NB4 (cell line): Measurements from ENCODE around the gene CD4.

Experiments
- DNase-seq: peaks from one replicate; pipeline ENCODE4 v3.0.0; 2010; ENCODE audit warnings: low read depth
- H3K4me3 ChIP-seq: one replicate; pipeline ENCODE4 v1.5.1; 2011; ENCODE audit warnings: mild to moderate bottlenecking, low read depth, low read length, moderate library complexity
- MAX ChIP-seq: IDR thresholded peaks from 2 replicates; pipeline ENCODE4 v1.6.1; 2011; ENCODE audit warnings: low read depth, low read length
- MYC ChIP-seq: IDR thresholded peaks from 2 replicates; pipeline ENCODE4 v1.6.1; 2011; ENCODE audit warnings: low read depth, low read length
- POLR2A ChIP-seq: IDR thresholded peaks from 2 replicates; pipeline ENCODE4 v1.6.1; 2011; ENCODE audit warnings: mild to moderate bottlenecking; ENCODE audit not compliant: insufficient read length; ENCODE audit errors: extremely low read depth
- TF ChIP-seq, protein P1 (sequence below): IDR thresholded peaks from one replicate; pipeline ENCODE4 v1.5.1; 2012; ENCODE audit warnings: low read depth, low read length

CD4 gene

GRCh38 chr12:6769666-6770065 lies 19.7 kb upstream of the CD4 start:
- H3K4me3 ChIP-seq: no peak overlapping the region
- DNase-seq: no peak
- TF ChIP-seq, protein P1, sequence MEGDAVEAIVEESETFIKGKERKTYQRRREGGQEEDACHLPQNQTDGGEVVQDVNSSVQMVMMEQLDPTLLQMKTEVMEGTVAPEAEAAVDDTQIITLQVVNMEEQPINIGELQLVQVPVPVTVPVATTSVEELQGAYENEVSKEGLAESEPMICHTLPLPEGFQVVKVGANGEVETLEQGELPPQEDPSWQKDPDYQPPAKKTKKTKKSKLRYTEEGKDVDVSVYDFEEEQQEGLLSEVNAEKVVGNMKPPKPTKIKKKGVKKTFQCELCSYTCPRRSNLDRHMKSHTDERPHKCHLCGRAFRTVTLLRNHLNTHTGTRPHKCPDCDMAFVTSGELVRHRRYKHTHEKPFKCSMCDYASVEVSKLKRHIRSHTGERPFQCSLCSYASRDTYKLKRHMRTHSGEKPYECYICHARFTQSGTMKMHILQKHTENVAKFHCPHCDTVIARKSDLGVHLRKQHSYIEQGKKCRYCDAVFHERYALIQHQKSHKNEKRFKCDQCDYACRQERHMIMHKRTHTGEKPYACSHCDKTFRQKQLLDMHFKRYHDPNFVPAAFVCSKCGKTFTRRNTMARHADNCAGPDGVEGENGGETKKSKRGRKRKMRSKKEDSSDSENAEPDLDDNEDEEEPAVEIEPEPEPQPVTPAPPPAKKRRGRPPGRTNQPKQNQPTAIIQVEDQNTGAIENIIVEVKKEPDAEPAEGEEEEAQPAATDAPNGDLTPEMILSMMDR: no peak
- TF ChIP-seq POLR2A (no peak), MYC (no peak), MAX (no peak)

DNA sequence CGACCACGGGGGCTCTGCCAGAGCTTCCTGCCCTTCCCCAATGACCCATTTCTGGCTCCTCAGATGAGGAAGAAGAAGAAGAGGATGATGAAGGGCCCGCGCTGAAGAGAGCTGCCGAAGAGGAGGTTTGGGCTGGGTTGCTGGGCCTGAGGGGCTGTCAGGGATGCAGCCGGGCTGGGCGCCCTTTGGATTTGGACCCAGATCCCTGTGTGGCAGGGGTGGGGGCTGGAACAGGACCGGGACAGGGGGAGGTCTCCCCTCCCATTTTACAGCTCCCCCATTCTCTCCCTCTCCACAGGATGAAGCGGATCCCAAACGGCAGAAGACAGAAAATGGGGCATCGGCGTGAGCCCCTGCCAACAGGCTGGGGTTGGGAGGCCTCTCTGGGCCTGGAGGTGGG lies 19.2 kb upstream of the CD4 start:
- TF ChIP-seq POLR2A: no peak
- TF ChIP-seq MAX: no peak
- TF ChIP-seq, protein P1: no peak
- no peak for TF ChIP-seq MYC
- DNase-seq: no peak

GRCh38 chr12:6770600-6770999 lies 18.7 kb upstream of the CD4 start:
- H3K4me3 ChIP-seq: no peak overlapping the region
- TF ChIP-seq MYC (no peak), MAX (no peak), POLR2A (no peak)
- TF ChIP-seq, protein P1: no peak
- DNase-seq: no peak

More for the DNA sequence above, 19.2 kb upstream of the CD4 start:
- H3K4me3 ChIP-seq: no peak overlapping the region

GRCh38 chr12:6771091-6771495 lies 18.2 kb upstream of the CD4 start:
- TF ChIP-seq MYC: no peak
- TF ChIP-seq POLR2A: no peak
- TF ChIP-seq, protein P1: no peak
- TF ChIP-seq MAX: no peak
- H3K4me3 ChIP-seq: no peak overlapping the region
- DNase-seq: peak; percentile 53

DNA sequence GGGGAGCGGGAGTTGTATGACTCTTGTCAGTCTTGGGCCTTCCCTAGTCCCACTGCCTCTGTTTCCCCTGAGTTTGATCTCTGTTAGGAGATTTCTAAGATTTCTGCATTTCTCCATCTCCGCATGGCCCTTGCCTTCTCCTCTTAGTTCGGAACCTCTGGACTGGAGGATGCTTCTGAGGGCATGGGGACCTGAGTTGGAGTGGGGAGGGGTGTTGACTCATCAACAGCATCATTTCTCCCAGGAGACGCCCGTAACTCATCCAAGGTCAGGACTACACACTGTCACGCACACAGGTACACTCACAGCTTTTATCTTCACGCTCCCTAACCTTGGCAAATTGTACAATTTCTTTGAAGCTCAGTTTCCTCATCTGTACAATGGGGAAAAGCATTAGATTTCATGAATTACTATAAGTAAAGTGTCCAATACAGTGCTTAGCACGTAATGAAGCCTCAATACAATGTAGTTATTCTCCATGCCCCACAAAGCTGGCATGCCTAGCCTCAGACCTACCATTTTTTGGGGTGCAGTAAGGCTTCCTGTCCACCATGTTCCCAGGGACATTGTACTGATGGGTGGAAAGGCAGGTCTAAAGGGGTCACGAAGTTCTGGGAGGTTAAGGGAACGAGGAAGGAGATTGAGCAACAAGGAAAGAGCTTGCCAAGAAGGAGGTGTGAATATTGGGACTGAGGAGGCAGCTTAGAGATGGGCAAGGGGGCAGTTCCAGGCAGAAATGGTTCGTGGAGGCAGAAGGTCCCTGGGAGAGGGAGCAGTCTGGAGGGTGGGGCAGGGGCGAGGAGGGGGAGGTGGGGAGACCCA lies 17.6 kb upstream of the CD4 start:
- DNase-seq: no peak
- TF ChIP-seq, protein P1: no peak
- TF ChIP-seq POLR2A (no peak), MYC (no peak), MAX (no peak)
- no peak overlapping the region for H3K4me3 ChIP-seq

DNA sequence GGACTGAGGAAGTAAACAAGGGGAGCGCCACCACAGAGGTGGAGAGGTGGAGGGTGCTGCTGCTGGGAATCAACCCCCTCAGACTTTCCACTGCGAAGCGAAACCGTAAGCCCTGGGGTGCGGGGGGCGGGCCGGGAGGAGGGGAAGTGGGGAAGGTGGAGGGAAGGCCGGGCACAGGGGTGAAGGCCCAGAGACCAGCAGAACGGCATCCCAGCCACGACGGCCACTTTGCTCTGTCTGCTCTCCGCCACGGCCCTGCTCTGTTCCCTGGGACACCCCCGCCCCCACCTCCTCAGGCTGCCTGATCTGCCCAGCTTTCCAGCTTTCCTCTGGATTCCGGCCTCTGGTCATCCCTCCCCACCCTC lies 17.0 kb upstream of the CD4 start, which contains the start of gene LAG3:
LAG3 (plus strand) TSS at position 190 of the 365 bp plus-strand sequence. CDS start 333 bp downstream, outside the sequence.
- no peak for DNase-seq
- TF ChIP-seq, protein P1: no peak
- TF ChIP-seq MAX (no peak), MYC (no peak), POLR2A (no peak)
- H3K4me3 ChIP-seq: no peak within 1 kb of the TSS
